Tibial nerve (tissue), 4 donors: ENCODE measurements around the gene PRKCE. TPM values are rescaled to one million over a fixed set of nuclear protein-coding genes. Genes with fewer than 3 reads are reported as not detected.

Source experiments
- DNase-seq, 2 donors: peaks; one replicate each; pipeline ENCODE4 v3.0.0-alpha.2; 2019; ENCODE audit warnings: low spot score in 2 of 2
- H3K27ac ChIP-seq, 4 donors: fragments of 200-600 bp; sonication (generic) in 3 of 4; one replicate each; pipeline ENCODE4 v1.5.1; 2017 to 2019; ENCODE audit warnings: mild to moderate bottlenecking in 1 of 4
- H3K27me3 ChIP-seq, 2 donors: fragments of 200-600 bp; sonication (generic) in 1 of 2; one replicate each; pipeline versions ENCODE4 v1.5.1 to v1.6.0; 2017 to 2019
- H3K36me3 ChIP-seq, 3 donors: fragments of 200-600 bp; sonication (generic); one replicate each; pipeline ENCODE4 v1.5.1; 2018 to 2019
- H3K4me1 ChIP-seq, 4 donors: fragments of 200-600 bp; sonication (generic) in 3 of 4; one replicate each; pipeline ENCODE4 v1.5.1; 2017 to 2019
- H3K4me3 ChIP-seq, 4 donors: fragments of 200-600 bp; sonication (generic) in 3 of 4; one replicate each; pipeline ENCODE4 v1.5.1; 2017 to 2019; ENCODE audit warnings: mild to moderate bottlenecking in 1 of 4, moderate library complexity in 1 of 4
- H3K9me3 ChIP-seq, 4 donors: fragments of 200-600 bp; sonication (generic) in 3 of 4; one replicate each; pipeline ENCODE4 v1.5.1; 2017 to 2019
- EP300 ChIP-seq, 2 donors: sonication (generic); formaldehyde crosslinking; IDR thresholded peaks; one replicate each; pipeline ENCODE4 v1.6.1; 2017; ENCODE audit warnings: antibody characterized with exemption in 2 of 2, mild to moderate bottlenecking in 1 of 2
- POLR2A ChIP-seq, 2 donors: fragments of 450-650 bp; IDR thresholded peaks; one replicate each; pipeline ENCODE4 v1.6.1; 2017; ENCODE audit warnings: antibody characterized with exemption in 2 of 2, mild to moderate bottlenecking in 2 of 2, moderate library complexity in 2 of 2
- WGBS, 2 donors: methylation state at CpG; one replicate each; pipeline ENCODE4 v1.1.5; 2018; 5-methylcytosine and 5-hydroxymethylcytosine counted together
- total RNA-seq, 4 donors: library from RNA; depleted of rRNA; stranded (reverse); fragments of >200 nt; gene quantifications; one replicate each; pipeline ENCODE4 v1.1.0, GENCODE V29; 2016
- TF ChIP-seq, protein P1 (sequence below), 5 experiments: fragments of 200-600 bp in 3 of 5; fragments of 450-650 bp in 2 of 5; sonication (generic) in 3 of 5; IDR thresholded peaks; one replicate each; pipeline ENCODE4 v1.5.1; 2016 to 2019; ENCODE audit warnings: antibody characterized with exemption in 5 of 5, mild to moderate bottlenecking in 3 of 5, moderate library complexity in 2 of 5

PRKCE gene
- total RNA-seq, 4 donors from 2014 or later: 14.4 to 22.4 (median 17.9) TPM

DNA sequence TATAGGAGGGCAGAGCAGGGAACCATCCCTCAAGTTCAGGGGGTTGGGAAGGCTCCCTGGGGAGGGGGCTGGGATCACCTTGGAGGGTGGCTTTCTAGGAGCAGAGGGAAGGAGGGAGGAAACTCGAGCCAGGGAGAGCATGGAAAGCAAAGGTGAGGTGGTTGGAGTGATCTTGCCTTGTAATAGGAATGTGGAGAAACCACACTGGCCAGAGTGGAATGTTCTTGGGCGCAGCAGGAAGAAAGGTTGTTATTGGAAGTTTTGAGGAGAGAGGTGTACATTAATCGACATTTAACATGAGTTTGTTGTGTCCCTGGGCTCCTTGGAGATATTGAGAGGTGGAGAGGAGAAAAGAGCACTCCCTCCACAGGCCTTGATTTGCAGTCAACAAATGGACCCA, 272.2 kb downstream of the PRKCE start:
- WGBS, 2 donors: 75 to 87% methylated on average over 3 of the region's 3 CpGs
- TF ChIP-seq POLR2A (IDR thresholded peaks at IDR 0.05) (no peak), EP300 (IDR thresholded peaks at IDR 0.05) (no peak)
- TF ChIP-seq, protein P1, sequence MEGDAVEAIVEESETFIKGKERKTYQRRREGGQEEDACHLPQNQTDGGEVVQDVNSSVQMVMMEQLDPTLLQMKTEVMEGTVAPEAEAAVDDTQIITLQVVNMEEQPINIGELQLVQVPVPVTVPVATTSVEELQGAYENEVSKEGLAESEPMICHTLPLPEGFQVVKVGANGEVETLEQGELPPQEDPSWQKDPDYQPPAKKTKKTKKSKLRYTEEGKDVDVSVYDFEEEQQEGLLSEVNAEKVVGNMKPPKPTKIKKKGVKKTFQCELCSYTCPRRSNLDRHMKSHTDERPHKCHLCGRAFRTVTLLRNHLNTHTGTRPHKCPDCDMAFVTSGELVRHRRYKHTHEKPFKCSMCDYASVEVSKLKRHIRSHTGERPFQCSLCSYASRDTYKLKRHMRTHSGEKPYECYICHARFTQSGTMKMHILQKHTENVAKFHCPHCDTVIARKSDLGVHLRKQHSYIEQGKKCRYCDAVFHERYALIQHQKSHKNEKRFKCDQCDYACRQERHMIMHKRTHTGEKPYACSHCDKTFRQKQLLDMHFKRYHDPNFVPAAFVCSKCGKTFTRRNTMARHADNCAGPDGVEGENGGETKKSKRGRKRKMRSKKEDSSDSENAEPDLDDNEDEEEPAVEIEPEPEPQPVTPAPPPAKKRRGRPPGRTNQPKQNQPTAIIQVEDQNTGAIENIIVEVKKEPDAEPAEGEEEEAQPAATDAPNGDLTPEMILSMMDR (IDR thresholded peaks at IDR 0.05): no peak
- H3K4me1 ChIP-seq: peaks cover 0 to 39% (median 12%) of the 10 kb centered on the region in 4 donors

DNA sequence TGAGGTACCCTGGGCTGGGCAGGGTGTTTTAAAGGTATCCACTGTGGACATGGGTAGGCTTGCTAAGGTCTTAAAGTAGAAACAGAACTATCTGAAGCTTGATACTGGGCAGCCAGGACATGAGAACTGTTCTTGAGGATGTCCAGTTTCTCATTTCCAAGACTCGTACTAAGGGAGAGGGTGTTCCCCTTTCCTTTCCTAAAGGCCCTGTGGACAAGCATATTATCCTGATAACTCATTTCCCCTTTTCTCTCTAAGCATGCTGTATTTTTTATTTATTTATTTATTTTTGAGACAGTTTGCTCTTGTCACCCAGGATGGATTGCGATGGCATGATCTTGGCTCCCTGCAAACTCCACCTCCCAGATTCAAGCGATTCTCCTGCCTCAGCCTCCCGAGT, 273.6 kb downstream of the PRKCE start:
- no peaks in the 10 kb centered on the region for H3K27me3 ChIP-seq
- H3K27ac ChIP-seq: no peak overlapping the region
- no peaks in the 10 kb centered on the region for H3K36me3 ChIP-seq
- H3K4me3 ChIP-seq: no peak overlapping the region
- peaks cover 0 to 27% (median 5%) of the 10 kb centered on the region in 4 donors for H3K4me1 ChIP-seq
- no peak for DNase-seq
- 88 to 95% methylated on average over 4 of the region's 4 CpGs for WGBS, 2 donors
- TF ChIP-seq POLR2A (IDR thresholded peaks at IDR 0.05) (no peak), EP300 (IDR thresholded peaks at IDR 0.05) (no peak)
- TF ChIP-seq, protein P1 (IDR thresholded peaks at IDR 0.05): no peak
- no peaks in the 10 kb centered on the region for H3K9me3 ChIP-seq

More for the DNA sequence above, 272.2 kb downstream of the PRKCE start:
- no peak overlapping the region for H3K27ac ChIP-seq
- H3K9me3 ChIP-seq: no peaks in the 10 kb centered on the region
- H3K36me3 ChIP-seq: no peaks in the 10 kb centered on the region
- H3K27me3 ChIP-seq: no peaks in the 10 kb centered on the region
- no peak for DNase-seq
- H3K4me3 ChIP-seq: no peak overlapping the region

DNA sequence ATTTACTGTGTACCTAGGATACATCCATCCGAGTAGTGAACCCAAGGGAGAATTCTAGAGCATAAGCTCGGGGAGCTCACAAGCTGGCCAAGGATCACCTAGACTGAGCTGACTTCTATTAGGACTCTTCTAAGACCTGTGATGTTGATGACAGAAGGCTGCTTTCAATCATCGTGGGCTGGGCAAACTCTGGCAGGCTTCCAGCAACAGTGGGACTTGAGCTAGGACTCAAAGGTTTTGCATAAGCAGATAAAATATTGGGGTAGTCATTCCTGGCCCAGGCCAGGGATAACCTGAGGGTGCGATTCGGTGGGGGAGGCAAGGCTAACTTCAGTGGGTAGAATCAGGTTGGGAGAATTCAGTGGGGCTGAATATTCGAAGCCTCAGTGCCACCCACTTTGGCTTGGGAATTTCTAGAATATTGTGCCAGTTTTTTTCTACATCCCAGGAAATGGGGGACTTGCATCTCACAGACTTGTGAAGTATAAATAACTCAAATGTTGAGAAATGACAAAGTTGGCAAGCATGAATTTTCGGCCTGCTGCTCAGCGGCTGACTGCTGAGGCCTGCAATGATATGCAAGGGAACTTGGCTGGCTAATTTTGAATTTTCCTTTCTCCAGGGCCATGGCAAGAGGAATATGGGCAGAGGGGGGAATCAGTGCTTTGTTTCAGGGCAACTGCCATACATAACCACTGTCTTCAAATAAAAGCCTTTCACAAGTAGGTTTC, 274.3 kb downstream of the PRKCE start:
- Histone ChIP-seq H3K36me3 (no peaks in the 10 kb centered on the region), H3K4me1 (peaks cover 0 to 27% (median 5%) of the 10 kb centered on the region in 4 donors), H3K9me3 (no peaks in the 10 kb centered on the region), H3K27me3 (no peaks in the 10 kb centered on the region), H3K27ac (peak overlapping the region in 1 of 4 donors; percentile 9), H3K4me3 (no peak overlapping the region)
- WGBS, 2 donors: 71 to 77% methylated on average over 8 of the region's 8 CpGs
- TF ChIP-seq EP300 (IDR thresholded peaks at IDR 0.05): no peak
- TF ChIP-seq POLR2A (IDR thresholded peaks at IDR 0.05): no peak
- TF ChIP-seq, protein P1 (IDR thresholded peaks at IDR 0.05): no peak
- DNase-seq: no peak

DNA sequence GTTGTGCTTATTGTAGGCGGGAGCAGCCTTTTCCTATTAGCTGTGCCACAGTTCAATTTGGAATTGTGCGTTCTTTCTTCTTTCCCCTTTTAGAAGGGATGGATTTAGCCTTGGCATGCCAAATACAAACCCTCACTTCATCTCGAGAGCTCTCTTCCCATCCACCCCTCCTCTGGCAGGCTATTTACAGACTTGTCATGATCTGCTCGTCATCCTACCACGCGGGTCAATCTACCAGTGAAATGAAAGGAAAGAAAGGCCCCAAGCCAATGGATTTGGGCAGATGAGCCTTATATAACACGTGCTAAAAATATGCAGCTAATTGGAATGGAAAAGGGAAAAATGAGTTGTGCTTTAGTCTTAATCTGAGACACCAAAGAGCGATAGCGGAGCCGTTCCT, 277.5 kb downstream of the PRKCE start:
- DNase-seq: no peak
- no peak overlapping the region for H3K27ac ChIP-seq
- H3K36me3 ChIP-seq: no peaks in the 10 kb centered on the region
- WGBS, 2 donors: 71 to 73% methylated on average over 10 of the region's 10 CpGs
- TF ChIP-seq, protein P1 (IDR thresholded peaks at IDR 0.05): no peak
- TF ChIP-seq POLR2A (IDR thresholded peaks at IDR 0.05): no peak
- no peak for TF ChIP-seq EP300 (IDR thresholded peaks at IDR 0.05)
- peaks cover 0 to 20% (median 5%) of the 10 kb centered on the region in 4 donors for H3K4me1 ChIP-seq
- no peaks in the 10 kb centered on the region for H3K27me3 ChIP-seq
- no peak overlapping the region for H3K4me3 ChIP-seq
- H3K9me3 ChIP-seq: no peaks in the 10 kb centered on the region

DNA sequence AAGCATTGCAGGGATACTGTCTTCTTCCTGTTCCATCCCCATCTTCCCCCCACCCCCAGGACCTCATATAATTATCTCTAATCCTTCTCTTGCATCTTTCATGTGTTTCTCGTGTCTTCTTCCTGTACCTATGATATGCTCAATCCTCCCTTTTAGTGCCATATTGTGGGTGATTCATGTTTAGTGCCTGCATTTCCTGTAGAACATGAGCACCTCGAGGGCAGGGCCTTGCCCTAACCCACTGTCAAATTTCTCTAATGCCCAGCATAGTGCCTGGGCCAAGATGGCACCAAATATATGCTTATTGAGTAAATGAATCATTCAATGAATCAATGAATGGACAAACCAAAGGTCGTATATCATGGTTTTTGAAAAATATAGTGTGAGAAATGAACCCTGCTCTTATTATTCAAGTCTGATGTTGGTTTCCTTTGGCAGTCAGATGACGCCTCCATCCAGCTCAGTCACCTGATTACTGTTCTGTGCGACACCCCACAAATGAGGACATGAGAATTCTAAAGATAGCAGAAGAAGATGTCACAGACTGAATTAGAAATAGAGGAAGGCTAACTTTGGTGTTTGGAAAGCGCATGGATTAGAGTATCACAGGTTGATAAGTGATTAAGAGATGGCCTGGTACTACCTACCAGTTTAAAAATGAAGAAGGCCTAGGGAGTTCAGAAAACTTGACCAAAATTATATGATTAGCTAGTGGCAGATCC, 278.4 kb downstream of the PRKCE start:
- peak in 1 of 2 donors; percentile 37 for DNase-seq
- peaks cover 0 to 13% (median under 1%) of the 10 kb centered on the region in 4 donors for H3K4me1 ChIP-seq
- TF ChIP-seq EP300 (IDR thresholded peaks at IDR 0.05): peak in 1 of 2 donors; percentile 67
- TF ChIP-seq POLR2A (IDR thresholded peaks at IDR 0.05): no peak
- no peaks in the 10 kb centered on the region for H3K27me3 ChIP-seq
- H3K36me3 ChIP-seq: no peaks in the 10 kb centered on the region
- H3K4me3 ChIP-seq: no peak overlapping the region
- no peaks in the 10 kb centered on the region for H3K9me3 ChIP-seq
- WGBS, 2 donors: 89 to 93% methylated on average over 6 of the region's 6 CpGs
- no peak overlapping the region for H3K27ac ChIP-seq
